NCI-H1092 (cell line): ENCODE data around the gene DBH.

Experiments used
- DNase-seq: peaks from one replicate; lab custom pipeline; 2025; lab: John Stamatoyannopoulos, UW

The DBH gene

GRCh38 chr9:133683586-133684120 lies 47.5 kb downstream of the DBH start:
- DNase-seq = no peak

- DNase-seq = no peak
Measured at GRCh38 chr9:133684121-133684935, 48.2 kb downstream of the DBH start.

GRCh38 chr9:133684936-133685361 lies 48.8 kb downstream of the DBH start:
- DNase-seq = no peak

- DNase-seq = no peak
Measured at GRCh38 chr9:133685653-133686609, 49.8 kb downstream of the DBH start.

- DNase-seq = peak; percentile 42
Measured at GRCh38 chr9:133686642-133687575, 50.7 kb downstream of the DBH start.

GRCh38 chr9:133687856-133688761 lies 51.9 kb downstream of the DBH start:
- no peak for DNase-seq

GRCh38 chr9:133689151-133689763 lies 53.1 kb downstream of the DBH start:
- no peak for DNase-seq

- no peak for DNase-seq
Measured at GRCh38 chr9:133690081-133690561, 54.0 kb downstream of the DBH start.

GRCh38 chr9:133691191-133691590 lies 55.0 kb downstream of the DBH start:
- no peak for DNase-seq

DNA sequence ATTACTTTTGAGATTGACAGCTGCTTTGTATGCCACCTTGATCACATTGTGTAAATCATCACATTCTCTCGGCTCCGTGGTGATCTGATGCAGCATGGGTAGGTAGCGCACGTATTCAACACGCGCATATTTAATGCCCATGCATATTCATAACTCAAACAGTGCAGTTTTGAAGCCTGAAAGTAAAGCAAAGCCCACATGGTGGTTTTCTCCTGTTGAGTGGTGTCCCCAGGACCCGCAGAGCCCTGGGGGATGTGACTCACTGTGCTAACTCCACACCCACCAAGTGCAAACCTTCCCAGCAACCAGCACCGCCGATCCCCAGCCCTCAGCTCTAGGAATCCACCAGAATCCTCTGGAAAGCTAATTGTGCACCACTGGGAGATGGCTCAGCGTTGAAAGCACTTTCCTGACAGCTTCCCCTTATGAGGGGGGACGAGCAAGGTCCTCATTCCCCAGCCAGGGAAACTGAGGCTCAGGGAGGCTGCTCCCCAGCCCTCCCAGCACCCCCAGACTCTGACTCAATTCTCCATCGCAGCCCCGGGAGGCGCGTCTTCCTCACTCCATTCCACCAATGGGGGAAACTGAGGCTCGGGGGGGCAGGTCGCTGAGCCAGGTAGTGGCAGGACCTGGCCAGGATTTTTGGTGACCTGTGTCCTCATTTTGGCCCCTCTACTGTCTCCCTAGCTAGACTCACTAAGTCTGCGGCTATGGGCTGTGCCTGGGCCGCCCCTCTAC lies 55.6 kb downstream of the DBH start:
- no peak for DNase-seq

GRCh38 chr9:133692364-133692985 lies 56.3 kb downstream of the DBH start:
- DNase-seq = no peak

- no peak for DNase-seq
Measured at GRCh38 chr9:133693116-133693515, 57.0 kb downstream of the DBH start.

DNA sequence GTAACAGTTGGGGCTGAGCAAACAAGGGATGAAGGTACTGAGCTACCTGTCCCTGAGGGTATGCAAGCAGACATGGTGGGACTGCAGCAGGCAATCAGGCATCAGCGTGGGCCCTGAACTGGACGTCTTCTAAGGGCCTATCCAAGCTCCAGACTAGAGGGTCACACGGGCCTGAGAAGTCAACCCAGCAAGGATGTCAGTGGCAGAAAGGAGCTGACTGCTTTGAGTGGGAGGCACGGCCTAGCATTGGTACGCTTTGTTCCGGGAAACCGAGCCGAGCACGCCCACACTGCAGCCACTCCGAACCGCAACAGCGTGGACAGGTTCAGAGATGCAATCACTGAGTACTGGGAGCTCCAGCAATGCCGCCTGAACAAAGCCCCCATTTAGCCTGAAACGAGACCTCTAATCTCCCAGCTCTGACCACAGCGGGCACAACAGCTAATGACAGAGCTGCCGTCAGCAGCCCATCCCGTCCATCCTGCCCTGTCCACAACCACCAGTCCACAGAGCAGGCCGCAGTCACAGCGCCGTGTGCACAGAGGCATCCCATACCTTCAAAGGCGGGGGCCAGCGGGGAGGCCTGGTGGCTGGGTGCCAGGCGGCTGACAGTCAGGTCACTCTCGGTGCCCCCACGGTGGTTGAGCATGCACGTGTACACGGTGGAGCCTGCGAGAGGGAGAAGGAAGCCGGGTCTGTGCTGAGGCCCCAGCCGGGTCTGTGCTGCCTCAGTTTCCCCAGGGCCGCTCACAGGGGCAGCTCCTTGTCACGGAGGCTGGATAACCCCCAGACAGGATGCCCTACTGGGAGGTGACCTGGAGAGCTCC lies 57.8 kb downstream of the DBH start:
- DNase-seq = no peak

GRCh38 chr9:133694686-133695085 lies 58.5 kb downstream of the DBH start:
- no peak for DNase-seq

- no peak for DNase-seq
Measured at GRCh38 chr9:133696071-133696472, 59.9 kb downstream of the DBH start.

GRCh38 chr9:133699546-133699945 lies 63.4 kb downstream of the DBH start:
- DNase-seq = no peak

DNA sequence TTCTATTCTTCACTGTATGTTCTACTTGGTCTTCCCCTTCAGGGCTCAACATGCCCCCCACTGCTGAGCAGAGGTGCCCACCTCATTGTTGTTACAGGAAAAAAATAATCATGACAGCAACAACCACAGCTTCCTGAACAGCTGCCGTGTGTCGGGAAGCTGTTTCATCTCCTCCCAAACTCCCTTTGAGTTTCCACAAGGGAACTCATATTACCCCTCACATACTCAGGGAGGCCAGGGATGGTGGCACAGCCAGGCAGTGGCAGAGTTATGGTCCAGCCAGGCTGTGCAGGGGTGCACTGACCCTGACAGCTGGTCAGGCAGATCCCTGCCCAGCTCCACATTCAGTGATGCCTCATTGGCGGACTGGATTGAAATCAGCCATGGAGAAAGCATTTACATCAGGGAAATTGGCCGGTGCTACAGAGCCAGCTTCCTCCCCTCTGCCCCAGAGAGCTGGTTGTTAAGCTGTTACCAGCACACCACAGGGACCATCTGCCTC lies 64.7 kb downstream of the DBH start:
- no peak for DNase-seq
